ENCODE data around the gene FRMD4A. TPM values are rescaled to one million over a fixed set of nuclear protein-coding genes. Genes with fewer than 3 reads are reported as not detected.
A peak's percentile ranks its signal among the peaks of the same experiment; 100 is the strongest.

The FRMD4A gene
- total and polyA plus RNA-seq, 2 experiments from 2014 or later, result 3.7 to 12.6 TPM

- Histone ChIP-seq H3K9me3 (ENCODE audit: low read depth) (no peaks in the 10 kb centered on the region), H3K27me3 (no peaks in the 10 kb centered on the region), H3K4me3 (no peak overlapping the region), H3K27ac (no peak overlapping the region), H3K4me1 (ENCODE audit: low read depth) (peaks cover 29% of the 10 kb centered on the region), H3K36me3 (no peaks in the 10 kb centered on the region)
- peak in 1 of 2 donors; percentile 93 for DNase-seq (ENCODE audit: low read depth in 1 of 2, low spot score in 1 of 2)
- no peak for TF ChIP-seq CTCF (IDR thresholded peaks at IDR 0.05; ENCODE audit: low read depth, low read length)
Measured at GRCh38 chr10:13993169-13993568, 337.6 kb downstream of the FRMD4A start.

- no peaks in the 10 kb centered on the region for H3K36me3 ChIP-seq
- peak overlapping the region; percentile 70 for H3K27ac ChIP-seq
- no peak overlapping the region for H3K4me3 ChIP-seq
- DNase-seq (ENCODE audit: low read depth in 1 of 2, low spot score in 1 of 2), result no peak
- TF ChIP-seq CTCF (IDR thresholded peaks at IDR 0.05; ENCODE audit: low read depth, low read length), result no peak
- H3K27me3 ChIP-seq, result no peaks in the 10 kb centered on the region
- H3K9me3 ChIP-seq (ENCODE audit: low read depth), result no peaks in the 10 kb centered on the region
- peaks cover 31% of the 10 kb centered on the region for H3K4me1 ChIP-seq (ENCODE audit: low read depth)
Measured at GRCh38 chr10:13991353-13991752, 339.4 kb downstream of the FRMD4A start.

GRCh38 chr10:13990946-13991345 lies 339.8 kb downstream of the FRMD4A start:
- Histone ChIP-seq H3K4me3 (no peak overlapping the region), H3K27me3 (no peaks in the 10 kb centered on the region), H3K9me3 (ENCODE audit: low read depth) (no peaks in the 10 kb centered on the region), H3K27ac (peak overlapping the region; percentile 70), H3K36me3 (no peaks in the 10 kb centered on the region), H3K4me1 (ENCODE audit: low read depth) (peaks cover 31% of the 10 kb centered on the region)
- TF ChIP-seq CTCF (IDR thresholded peaks at IDR 0.05; ENCODE audit: low read depth, low read length), result no peak
- peak in 1 of 2 donors; percentile 75 for DNase-seq (ENCODE audit: low read depth in 1 of 2, low spot score in 1 of 2)

- H3K27ac ChIP-seq, result peak overlapping the region; percentile 70
- no peak for TF ChIP-seq CTCF (IDR thresholded peaks at IDR 0.05; ENCODE audit: low read depth, low read length)
- DNase-seq (ENCODE audit: low read depth in 1 of 2, low spot score in 1 of 2), result peak; percentile 55 to 72
Measured at GRCh38 chr10:13990392-13990805, 340.3 kb downstream of the FRMD4A start.

GRCh38 chr10:13989616-13990015 lies 341.1 kb downstream of the FRMD4A start:
- Histone ChIP-seq H3K4me1 (ENCODE audit: low read depth) (peaks cover 31% of the 10 kb centered on the region), H3K9me3 (ENCODE audit: low read depth) (no peaks in the 10 kb centered on the region), H3K4me3 (no peak overlapping the region), H3K36me3 (no peaks in the 10 kb centered on the region), H3K27me3 (no peaks in the 10 kb centered on the region), H3K27ac (peak overlapping the region; percentile 70)
- no peak for DNase-seq (ENCODE audit: low read depth in 1 of 2, low spot score in 1 of 2)
- TF ChIP-seq CTCF (IDR thresholded peaks at IDR 0.05; ENCODE audit: low read depth, low read length), result no peak

More at GRCh38 chr10:13990392-13990805, 340.3 kb downstream of the FRMD4A start:
- Histone ChIP-seq H3K4me3 (no peak overlapping the region), H3K4me1 (ENCODE audit: low read depth) (peaks cover 31% of the 10 kb centered on the region), H3K27me3 (no peaks in the 10 kb centered on the region), H3K36me3 (no peaks in the 10 kb centered on the region), H3K9me3 (ENCODE audit: low read depth) (no peaks in the 10 kb centered on the region)

GRCh38 chr10:13987446-13987845 lies 343.3 kb downstream of the FRMD4A start:
- no peak overlapping the region for H3K27ac ChIP-seq
- no peaks in the 10 kb centered on the region for H3K9me3 ChIP-seq (ENCODE audit: low read depth)
- TF ChIP-seq CTCF (IDR thresholded peaks at IDR 0.05; ENCODE audit: low read depth, low read length), result no peak

More at GRCh38 chr10:13987446-13987845, 343.3 kb downstream of the FRMD4A start:
- Histone ChIP-seq H3K27me3 (no peaks in the 10 kb centered on the region), H3K4me1 (ENCODE audit: low read depth) (peaks cover 24% of the 10 kb centered on the region), H3K4me3 (no peak overlapping the region), H3K36me3 (no peaks in the 10 kb centered on the region)
- DNase-seq (ENCODE audit: low read depth in 1 of 2, low spot score in 1 of 2), result peak in 1 of 2 donors; percentile 57
